Aorta (tissue), 5 donors: ENCODE measurements around the gene WDR19. TPM values are rescaled to one million over a fixed set of nuclear protein-coding genes. Genes with fewer than 3 reads are reported as not detected.
"Not testable (repeated sequence)": the region's sequence is repeated elsewhere in the genome, so short reads cannot be mapped to it uniquely, and the experiment has no call there.

Source experiments
- ATAC-seq: fragments of 200-7000 bp; cut with Tn5 transposase; one replicate; pipeline ENCODE4 v1.9.1; 2022; ENCODE audit warnings: moderate library complexity; ENCODE audit not compliant: low FRiP score
- DNase-seq, 2 donors: peaks; one replicate each; pipeline ENCODE4 v3.0.0-alpha.2; 2020
- H3K27ac ChIP-seq, 2 donors: one replicate each; pipeline ENCODE4 v1.5.1; 2013; ENCODE audit warnings: low read length in 2 of 2, mild to moderate bottlenecking in 2 of 2, moderate library complexity in 2 of 2, control low read depth in 1 of 2, inconsistent platforms in 1 of 2, low read depth in 1 of 2
- H3K27me3 ChIP-seq, 2 donors: one replicate each; pipeline ENCODE4 v1.6.1; 2013; ENCODE audit warnings: control low read depth in 1 of 2, low read length in 1 of 2, mild to moderate bottlenecking in 1 of 2, moderate library complexity in 1 of 2; ENCODE audit not compliant: insufficient read depth in 2 of 2, control insufficient read depth in 1 of 2
- H3K36me3 ChIP-seq, 2 donors: one replicate each; pipeline ENCODE4 v1.6.1; 2013; ENCODE audit warnings: control low read depth in 1 of 2, low read length in 1 of 2, mild to moderate bottlenecking in 1 of 2; ENCODE audit not compliant: insufficient read depth in 2 of 2, control insufficient read depth in 1 of 2
- H3K4me1 ChIP-seq, 2 donors: one replicate each; pipeline ENCODE4 v1.6.1; 2013; ENCODE audit warnings: low read length in 2 of 2, control low read depth in 1 of 2, mild to moderate bottlenecking in 1 of 2, moderate library complexity in 1 of 2; ENCODE audit not compliant: insufficient read depth in 2 of 2, control insufficient read depth in 1 of 2
- H3K4me3 ChIP-seq, 2 donors: one replicate each; pipeline ENCODE4 v1.5.1; 2013; ENCODE audit warnings: low read length in 2 of 2, control low read depth in 1 of 2, mild to moderate bottlenecking in 1 of 2
- H3K9me3 ChIP-seq: one replicate; pipeline ENCODE4 v1.6.1; 2013; ENCODE audit warnings: mild to moderate bottlenecking, low read length; ENCODE audit not compliant: control insufficient read depth
- WGBS, 2 donors: extraction: QIAGEN DNeasy Blood & Tissue Kit; methylation state at CpG; one replicate each; pipeline ENCODE4 v1.1.7; 2013; 5-methylcytosine and 5-hydroxymethylcytosine counted together
- intact Hi-C, 2 donors: fragments of 100-400 bp; cut with DNase I; formaldehyde crosslinking; loops; one replicate each; pipeline versions ENCODE4 v1.14.2 to v1.15.0; 2022
- long read RNA-seq, 2 donors: library from polyadenylated mRNA; unstranded; transcript quantifications; one replicate each; pipeline ENCODE4 v2.0.0, GENCODE V29; 2020 to 2021
- polyA plus RNA-seq, 2 donors: library from polyadenylated mRNA; stranded (reverse); fragments of 200-250 nt; gene quantifications; one replicate each; pipeline ENCODE4 v1.2.3, GENCODE V29; 2013
- total RNA-seq, 2 donors: library from RNA; stranded (reverse); fragmentation: NEBNext Ultra II Directional; extraction: Animal tissue kit (Norgen Biotek cat#: 25700); gene quantifications; one replicate each; pipeline ENCODE4 v1.2.1, GENCODE V29; 2021
- donor health status: healthy with polysubstance abuse.
- donor health status: Bipolar disorder and iron deficiency.
- donor health status: DM: no; HTN: no; CAD: no.
- donor health status: DM: no; HTN: no; CAD: no.
- donor health status: DM: yes; HTN: yes; CAD: no.

The WDR19 gene
- 10 to 100 TPM; 40.9 to 63.4 TPM for total RNA-seq
- polyA plus RNA-seq = 10 to 100 TPM; 24.0 to 86.9 TPM
- long read RNA-seq, donor 1, partial matches to known transcripts = 2 of 6 reads
- long read RNA-seq, donor 1, other reads (novel, unspliced or antisense) = 3 of 6 reads
- long read RNA-seq, donor 2, full-length matches to known transcripts = 2 of 10 reads
- long read RNA-seq, donor 2, partial matches to known transcripts = 2 of 10 reads
- long read RNA-seq, donor 2, other reads (novel, unspliced or antisense) = 6 of 10 reads

- DNase-seq (peak; percentile 99), ATAC-seq (peak; percentile 100)
- no peaks in the 10 kb centered on the region for H3K27me3 ChIP-seq
- H3K27ac ChIP-seq = peak within 1 kb of the TSS in 1 of 2 donors; percentile 2
- H3K9me3 ChIP-seq = no peaks in the 10 kb centered on the region
- 0 to 1% methylated on average over 48 of the region's 48 CpGs for WGBS, 2 donors
- no peaks in the 10 kb centered on the region for H3K4me1 ChIP-seq
- intact Hi-C loops = loop anchor here in 1 of 2 donors (1.0 to 5.0 kb wide), 2 partner anchors 55 to 74 kb away; no protein-coding TSS in a partner anchor
- no peaks in the 10 kb centered on the region for H3K36me3 ChIP-seq
- H3K4me3 ChIP-seq = peak within 1 kb of the TSS; percentile 69 to 95
Measured at GRCh38 chr4:39181905-39182638, at the start of gene WDR19. Gene WDR19 (plus strand): TSS chr4:39182529. CDS start chr4:39182558, 29 bp downstream.

GRCh38 chr4:39133623-39134022 is 48.7 kb upstream of the WDR19 start:
- Histone ChIP-seq H3K36me3 (no peaks in the 10 kb centered on the region), H3K9me3 (no peaks in the 10 kb centered on the region), H3K4me3 (no peak overlapping the region), H3K4me1 (no peaks in the 10 kb centered on the region), H3K27ac (no peak overlapping the region), H3K27me3 (no peaks in the 10 kb centered on the region)
- intact Hi-C loops = loop anchor here (10.0 kb wide), 3 partner anchors 199 to 379 kb away; no protein-coding TSS in a partner anchor
- WGBS, 2 donors = 96 to 99% methylated on average over 3 of the region's 3 CpGs
- ATAC-seq (no peak), DNase-seq (no peak)

GRCh38 chr4:39134683-39135306 is 47.5 kb upstream of the WDR19 start:
- no peak for DNase-seq
- intact Hi-C loops = loop anchor here (10.0 kb wide), 3 partner anchors 200 to 380 kb away; no protein-coding TSS in a partner anchor
- Histone ChIP-seq H3K4me3 (no peak overlapping the region), H3K36me3 (no peaks in the 10 kb centered on the region), H3K9me3 (no peaks in the 10 kb centered on the region), H3K4me1 (no peaks in the 10 kb centered on the region), H3K27me3 (no peaks in the 10 kb centered on the region), H3K27ac (no peak overlapping the region)
- no peak for ATAC-seq
- 44 to 47% methylated on average over 2 of the region's 2 CpGs for whole genome bisulfite sequencing, 2 donors

GRCh38 chr4:39138227-39138626 is 44.1 kb upstream of the WDR19 start:
- ATAC-seq, H3K4me1 ChIP-seq, DNase-seq, H3K27me3 ChIP-seq, H3K4me3 ChIP-seq, H3K36me3 ChIP-seq, H3K9me3 ChIP-seq, H3K27ac ChIP-seq: not testable (repeated sequence)
- intact Hi-C loops = loop anchor here (10.0 kb wide), 3 partner anchors 203 to 383 kb away; no protein-coding TSS in a partner anchor
- 66 to 86% methylated on average over 3 of the region's 3 CpGs for WGBS, 2 donors

GRCh38 chr4:39146211-39146610 is 36.1 kb upstream of the WDR19 start:
- Histone ChIP-seq H3K27ac (no peak overlapping the region), H3K4me1 (no peaks in the 10 kb centered on the region), H3K4me3 (no peak overlapping the region), H3K36me3 (no peaks in the 10 kb centered on the region), H3K9me3 (no peaks in the 10 kb centered on the region), H3K27me3 (no peaks in the 10 kb centered on the region)
- ATAC-seq (no peak), DNase-seq (no peak)
- intact Hi-C loops = no loop called here
- WGBS, 2 donors = 88 to 89% methylated on average over 1 of the region's 1 CpG

- no peak overlapping the region for H3K4me3 ChIP-seq
- H3K4me1 ChIP-seq = no peaks in the 10 kb centered on the region
- no peak overlapping the region for H3K27ac ChIP-seq
- DNase-seq (no peak), ATAC-seq (no peak)
- H3K9me3 ChIP-seq = no peaks in the 10 kb centered on the region
- intact Hi-C loops = no loop called here
- H3K27me3 ChIP-seq = no peaks in the 10 kb centered on the region
- no peaks in the 10 kb centered on the region for H3K36me3 ChIP-seq
- 96% methylated on average over 4 of the region's 4 CpGs for WGBS, 2 donors
Measured at GRCh38 chr4:39154009-39154408, 28.3 kb upstream of the WDR19 start.

GRCh38 chr4:39157520-39157919 is 24.8 kb upstream of the WDR19 start:
- Histone ChIP-seq H3K27me3 (no peaks in the 10 kb centered on the region), H3K4me1 (no peaks in the 10 kb centered on the region), H3K4me3 (no peak overlapping the region), H3K27ac (no peak overlapping the region), H3K9me3 (no peaks in the 10 kb centered on the region), H3K36me3 (no peaks in the 10 kb centered on the region)
- ATAC-seq (no peak), DNase-seq (no peak)
- intact Hi-C loops = no loop called here
- WGBS, 2 donors = 90 to 92% methylated on average over 2 of the region's 2 CpGs

- no peaks in the 10 kb centered on the region for H3K4me1 ChIP-seq
- no peaks in the 10 kb centered on the region for H3K36me3 ChIP-seq
- ATAC-seq (no peak), DNase-seq (no peak)
- H3K27me3 ChIP-seq = no peaks in the 10 kb centered on the region
- WGBS, 2 donors = 23 to 26% methylated on average over 3 of the region's 3 CpGs
- H3K9me3 ChIP-seq = peaks cover 1% of the 10 kb centered on the region
- H3K4me3 ChIP-seq = no peak overlapping the region
- intact Hi-C loops = no loop called here
- no peak overlapping the region for H3K27ac ChIP-seq
Measured at GRCh38 chr4:39166177-39166576, 16.2 kb upstream of the WDR19 start.
